Spleen (tissue), 7 donors: ENCODE data around the gene FAM83F.

Experiments
- POLR2A ChIP-seq, 3 donors: fragments of 450-650 bp; IDR thresholded peaks; one replicate each; pipeline ENCODE4 v1.5.1; 2017; ENCODE audit warnings: antibody characterized with exemption in 3 of 3, mild to moderate bottlenecking in 1 of 3
- POLR2AphosphoS5 ChIP-seq, 3 donors: sonication (generic); formaldehyde crosslinking; IDR thresholded peaks; one replicate each; pipeline ENCODE4 v1.5.1; 2017; ENCODE audit warnings: antibody characterized with exemption in 3 of 3
- TF ChIP-seq, protein P1 (sequence below), 11 experiments: fragments of 200-600 bp in 7 of 11; fragments of 450-650 bp in 4 of 11; sonication (generic) in 4 of 11; IDR thresholded peaks in 8 of 11; conservative IDR thresholded peaks in 3 of 11; 1 replicate in 7 of 11; 2 replicates in 4 of 11; pipeline versions ENCODE4 v1.4.0 to v1.8.0; 2016 to 2021; ENCODE audit warnings: antibody characterized with exemption in 11 of 11, inconsistent platforms in 4 of 11, mild to moderate bottlenecking in 1 of 11
- donor health status: DM: no; HTN: no; CAD: no; lungs with moderate emphysema.
- donor health status: DM: no; HTN: no; CAD: no.
- donor health status: DM: no; HTN: no; CAD: no.

DNA sequence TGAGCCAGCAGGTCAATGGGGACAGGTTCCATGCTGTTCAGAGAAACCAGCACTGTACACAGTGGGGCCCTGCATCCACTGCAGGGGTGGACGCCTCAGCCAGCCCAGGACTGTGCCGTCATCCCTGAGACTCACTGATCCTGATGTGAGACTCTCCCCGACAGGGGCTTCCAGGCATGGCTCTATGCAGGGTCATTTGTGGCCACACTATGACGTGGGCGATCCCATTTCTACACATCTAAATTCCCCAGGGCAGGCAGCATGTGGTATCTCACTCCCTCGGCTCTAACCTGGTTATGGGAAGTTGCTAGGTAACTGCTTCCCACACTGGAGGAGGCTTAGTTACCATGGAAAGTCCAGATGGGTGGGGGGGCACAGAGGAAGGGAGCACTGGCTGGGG is 14.2 kb upstream of the FAM83F start:
- TF ChIP-seq, protein P1, sequence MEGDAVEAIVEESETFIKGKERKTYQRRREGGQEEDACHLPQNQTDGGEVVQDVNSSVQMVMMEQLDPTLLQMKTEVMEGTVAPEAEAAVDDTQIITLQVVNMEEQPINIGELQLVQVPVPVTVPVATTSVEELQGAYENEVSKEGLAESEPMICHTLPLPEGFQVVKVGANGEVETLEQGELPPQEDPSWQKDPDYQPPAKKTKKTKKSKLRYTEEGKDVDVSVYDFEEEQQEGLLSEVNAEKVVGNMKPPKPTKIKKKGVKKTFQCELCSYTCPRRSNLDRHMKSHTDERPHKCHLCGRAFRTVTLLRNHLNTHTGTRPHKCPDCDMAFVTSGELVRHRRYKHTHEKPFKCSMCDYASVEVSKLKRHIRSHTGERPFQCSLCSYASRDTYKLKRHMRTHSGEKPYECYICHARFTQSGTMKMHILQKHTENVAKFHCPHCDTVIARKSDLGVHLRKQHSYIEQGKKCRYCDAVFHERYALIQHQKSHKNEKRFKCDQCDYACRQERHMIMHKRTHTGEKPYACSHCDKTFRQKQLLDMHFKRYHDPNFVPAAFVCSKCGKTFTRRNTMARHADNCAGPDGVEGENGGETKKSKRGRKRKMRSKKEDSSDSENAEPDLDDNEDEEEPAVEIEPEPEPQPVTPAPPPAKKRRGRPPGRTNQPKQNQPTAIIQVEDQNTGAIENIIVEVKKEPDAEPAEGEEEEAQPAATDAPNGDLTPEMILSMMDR (IDR thresholded peaks at IDR 0.05 in 8 of 11, conservative IDR thresholded peaks at IDR 0.05 in 3 of 11), result no peak
- no peak for TF ChIP-seq POLR2A (IDR thresholded peaks at IDR 0.05)
- peak in 1 of 3 donors; percentile 43 for TF ChIP-seq POLR2AphosphoS5 (IDR thresholded peaks at IDR 0.05)
